Esophagus (tissue), 2 donors: ENCODE results near the gene CSNK1A1. TPM values are rescaled to one million over a fixed set of nuclear protein-coding genes. Genes with fewer than 3 reads are reported as not detected.
"Not testable (repeated sequence)": the region's sequence is repeated elsewhere in the genome, so short reads cannot be mapped to it uniquely, and the experiment has no call there.

Experiments
- H3K27ac ChIP-seq, 2 donors: one replicate each; pipeline ENCODE4 v1.5.1; 2013; ENCODE audit warnings: low read depth in 2 of 2, mild to moderate bottlenecking in 2 of 2, inconsistent platforms in 1 of 2, low read length in 1 of 2, moderate library complexity in 1 of 2
- H3K27me3 ChIP-seq, 2 donors: one replicate each; pipeline ENCODE4 v1.6.1; 2013; ENCODE audit warnings: low read length in 2 of 2, control low read depth in 1 of 2, mild to moderate bottlenecking in 1 of 2; ENCODE audit not compliant: insufficient read depth in 2 of 2, control insufficient read depth in 1 of 2
- H3K36me3 ChIP-seq, 2 donors: one replicate each; pipeline ENCODE4 v1.6.1; 2013; ENCODE audit warnings: low read length in 1 of 2; ENCODE audit not compliant: control insufficient read depth in 2 of 2, insufficient read depth in 2 of 2
- H3K4me1 ChIP-seq, 2 donors: one replicate each; pipeline ENCODE4 v1.6.1; 2013; ENCODE audit warnings: low read length in 1 of 2; ENCODE audit not compliant: control insufficient read depth in 2 of 2, insufficient read depth in 2 of 2
- H3K4me3 ChIP-seq, 2 donors: one replicate each; pipeline ENCODE4 v1.5.1; 2013; ENCODE audit warnings: low read length in 2 of 2, mild to moderate bottlenecking in 2 of 2, low read depth in 1 of 2, moderate library complexity in 1 of 2
- H3K9me3 ChIP-seq, 2 donors: one replicate each; pipeline ENCODE4 v1.6.1; 2013; ENCODE audit warnings: mild to moderate bottlenecking in 2 of 2, low read depth in 1 of 2, low read length in 1 of 2, moderate library complexity in 1 of 2; ENCODE audit not compliant: control insufficient read depth in 2 of 2, insufficient read depth in 1 of 2
- WGBS, 2 donors: extraction: QIAGEN DNeasy Blood & Tissue Kit; methylation state at CpG; one replicate each; pipeline ENCODE4 v1.1.7; 2013; 5-methylcytosine and 5-hydroxymethylcytosine counted together
- polyA plus RNA-seq, 2 donors: library from polyadenylated mRNA; stranded (reverse); fragments of 200-250 nt; gene quantifications; one replicate each; pipeline ENCODE4 v1.2.3, GENCODE V29; 2013
- donor health status: healthy with polysubstance abuse.
- donor health status: Bipolar disorder and iron deficiency.

CSNK1A1 gene
- polyA plus RNA-seq, 2 donors = 81.1 to 91.8 TPM

GRCh38 chr5:149447373-149448367, 103.6 kb downstream of the CSNK1A1 start:
- H3K27ac ChIP-seq = peak overlapping the region; percentile 23 to 45
- H3K36me3 ChIP-seq = no peaks in the 10 kb centered on the region
- H3K27me3 ChIP-seq = no peaks in the 10 kb centered on the region
- WGBS, 2 donors = 81 to 86% methylated on average over 12 of the region's 12 CpGs
- H3K4me3 ChIP-seq = no peak overlapping the region
- peaks cover 0 to 2% of the 10 kb centered on the region in 2 donors for H3K9me3 ChIP-seq
- H3K4me1 ChIP-seq = peaks cover 0 to 19% of the 10 kb centered on the region in 2 donors

GRCh38 chr5:149446794-149447193, 104.4 kb downstream of the CSNK1A1 start:
- not testable (repeated sequence) for H3K9me3 ChIP-seq, H3K4me3 ChIP-seq, H3K27me3 ChIP-seq, H3K36me3 ChIP-seq, H3K27ac ChIP-seq
- peaks cover 0 to 23% of the 10 kb centered on the region in 2 donors for H3K4me1 ChIP-seq
- WGBS, 2 donors = 96 to 98% methylated on average over 3 of the region's 3 CpGs

- peak overlapping the region; percentile 32 to 64 for H3K27ac ChIP-seq
- H3K36me3 ChIP-seq = no peaks in the 10 kb centered on the region
- H3K27me3 ChIP-seq = no peaks in the 10 kb centered on the region
- 40 to 52% methylated on average over 9 of the region's 9 CpGs for WGBS, 2 donors
- H3K9me3 ChIP-seq = peaks cover 0 to 2% of the 10 kb centered on the region in 2 donors
- H3K4me1 ChIP-seq = peaks cover 0 to 30% of the 10 kb centered on the region in 2 donors
- no peak overlapping the region for H3K4me3 ChIP-seq
Observed at GRCh38 chr5:149445739-149446369, 105.4 kb downstream of the CSNK1A1 start.

- H3K36me3 ChIP-seq = no peaks in the 10 kb centered on the region
- H3K9me3 ChIP-seq = peaks cover 0 to 2% of the 10 kb centered on the region in 2 donors
- no peak overlapping the region for H3K4me3 ChIP-seq
- H3K27ac ChIP-seq = peak overlapping the region; percentile 32 to 50
- H3K27me3 ChIP-seq = no peaks in the 10 kb centered on the region
- 71 to 79% methylated on average over 7 of the region's 7 CpGs for WGBS, 2 donors
- H3K4me1 ChIP-seq = peaks cover 0 to 30% of the 10 kb centered on the region in 2 donors
Observed at GRCh38 chr5:149445343-149445738, 105.9 kb downstream of the CSNK1A1 start.

GRCh38 chr5:149444430-149444829, 106.8 kb downstream of the CSNK1A1 start:
- H3K27ac ChIP-seq, H3K36me3 ChIP-seq, H3K27me3 ChIP-seq, H3K9me3 ChIP-seq, H3K4me3 ChIP-seq: not testable (repeated sequence)
- WGBS, 2 donors = 79 to 83% methylated on average over 4 of the region's 4 CpGs
- peaks cover 0 to 26% of the 10 kb centered on the region in 2 donors for H3K4me1 ChIP-seq

GRCh38 chr5:149443210-149443609, 108.0 kb downstream of the CSNK1A1 start:
- Histone ChIP-seq H3K36me3 (no peaks in the 10 kb centered on the region), H3K9me3 (peaks cover 0 to 2% of the 10 kb centered on the region in 2 donors), H3K4me1 (peaks cover 0 to 33% of the 10 kb centered on the region in 2 donors), H3K27me3 (no peaks in the 10 kb centered on the region), H3K4me3 (no peak overlapping the region), H3K27ac (peak overlapping the region; percentile 95 to 96)
- WGBS, 2 donors = 85 to 86% methylated on average over 7 of the region's 7 CpGs

GRCh38 chr5:149442563-149443182, 108.6 kb downstream of the CSNK1A1 start:
- Histone ChIP-seq H3K4me1 (peaks cover 0 to 33% of the 10 kb centered on the region in 2 donors), H3K27me3 (no peaks in the 10 kb centered on the region), H3K9me3 (peaks cover 0 to 2% of the 10 kb centered on the region in 2 donors), H3K36me3 (no peaks in the 10 kb centered on the region), H3K27ac (peak overlapping the region; percentile 95 to 96), H3K4me3 (no peak overlapping the region)
- 35 to 39% methylated on average over 17 of the region's 17 CpGs for WGBS, 2 donors

Other genes starting within 250 kb of the CSNK1A1 start
- 10 to 100 TPM; 18.5 to 78.7 TPM for gene GRPEL2, start 205.9 kb downstream of the CSNK1A1 start, polyA plus RNA-seq
- gene PCYOX1L, start 193.4 kb downstream of the CSNK1A1 start, polyA plus RNA-seq = 1 to 10 TPM; 2.7 to 5.7 TPM
- gene IL17B, start 172.1 kb downstream of the CSNK1A1 start, polyA plus RNA-seq = 1 to 10 TPM; 1.4 TPM
- gene ARHGEF37, start 30.1 kb upstream of the CSNK1A1 start, polyA plus RNA-seq = 10 to 100 TPM; 10.6 to 11.6 TPM
- 1 to 10 TPM; 2.0 to 3.8 TPM for gene PPARGC1B, start 178.9 kb upstream of the CSNK1A1 start, polyA plus RNA-seq